SK-N-SH treated with all-trans-retinoic acid at 6 μM for 48 hours (cell line): ENCODE data around the gene DNAH8.

ENCODE experiments used
- ATAC-seq: fragments of 200-7000 bp; cut with Tn5 transposase; 3 replicates; pipeline ENCODE4 v1.9.1; 2020; ENCODE audit warnings: mild to moderate bottlenecking, moderate library complexity
- ARNTL ChIP-seq: fragments of 450-650 bp; formaldehyde crosslinking; IDR thresholded peaks from 2 replicates; pipeline ENCODE4 v1.5.0; 2020; ENCODE audit warnings: low read depth, mild to moderate bottlenecking, moderate library complexity, borderline replicate concordance
- BACH2 ChIP-seq: fragments of 250-450 bp; sonication (Bioruptor Pico); IDR thresholded peaks from 2 replicates; pipeline ENCODE4 v1.9.0; 2021; ENCODE audit warnings: mild to moderate bottlenecking, borderline replicate concordance
- CREB5 ChIP-seq: fragments of 250-450 bp; sonication (Bioruptor Pico); IDR thresholded peaks from 2 replicates; pipeline ENCODE4 v1.5.1; 2020; ENCODE audit warnings: low read depth, mild to moderate bottlenecking, moderate library complexity
- CSDC2 ChIP-seq: fragments of 250-450 bp; sonication (Bioruptor Pico); IDR thresholded peaks from 2 replicates; pipeline ENCODE4 v1.5.0; 2020; ENCODE audit warnings: mild to moderate bottlenecking, moderate library complexity
- CSRNP3 ChIP-seq: fragments of 250-450 bp; sonication (Bioruptor Pico); IDR thresholded peaks from 2 replicates; pipeline ENCODE4 v1.5.1; 2021; ENCODE audit warnings: mild to moderate bottlenecking, moderate library complexity
- ESRRG ChIP-seq: fragments of 250-450 bp; sonication (Bioruptor Pico); IDR thresholded peaks from 2 replicates; pipeline ENCODE4 v1.6.1; 2021; ENCODE audit warnings: mild to moderate bottlenecking
- GLIS3 ChIP-seq: fragments of 250-450 bp; sonication (Bioruptor Pico); IDR thresholded peaks from 2 replicates; pipeline ENCODE4 v1.5.0; 2020; ENCODE audit warnings: mild to moderate bottlenecking, moderate library complexity
- ISL1 ChIP-seq: fragments of 250-450 bp; sonication (Bioruptor Pico); IDR thresholded peaks from 2 replicates; pipeline ENCODE4 v2.1.2; 2022; ENCODE audit warnings: mild to moderate bottlenecking, moderate library complexity
- OSR1 ChIP-seq: fragments of 250-450 bp; sonication (Bioruptor Pico); IDR thresholded peaks from 2 replicates; pipeline ENCODE4 v1.8.0; 2022; ENCODE audit warnings: moderate library complexity, mild to moderate bottlenecking, inconsistent platforms
- PATZ1 ChIP-seq: fragments of 250-450 bp; sonication (Bioruptor Pico); IDR thresholded peaks from 2 replicates; pipeline ENCODE4 v1.8.0; 2020; ENCODE audit warnings: mild to moderate bottlenecking, moderate library complexity, borderline replicate concordance
- PPARA ChIP-seq: fragments of 250-450 bp; sonication (Bioruptor Pico); IDR thresholded peaks from 2 replicates; pipeline ENCODE4 v1.5.0; 2020; ENCODE audit warnings: mild to moderate bottlenecking, borderline replicate concordance
- RARB ChIP-seq: fragments of 250-450 bp; sonication (Bioruptor Pico); IDR thresholded peaks from 2 replicates; pipeline ENCODE4 v1.8.0; 2021; ENCODE audit warnings: mild to moderate bottlenecking, moderate library complexity
- SNAI2 ChIP-seq: fragments of 250-450 bp; sonication (Bioruptor Pico); IDR thresholded peaks from 2 replicates; pipeline ENCODE4 v1.5.0; 2020; ENCODE audit warnings: mild to moderate bottlenecking, moderate library complexity
- TCF4 ChIP-seq: fragments of 250-450 bp; sonication (Bioruptor Pico); IDR thresholded peaks from 2 replicates; pipeline ENCODE4 v1.8.0; 2021; ENCODE audit warnings: mild to moderate bottlenecking, moderate library complexity, borderline replicate concordance
- TOX ChIP-seq: fragments of 250-450 bp; sonication (Bioruptor Pico); IDR thresholded peaks from 2 replicates; pipeline ENCODE4 v1.8.0; 2021; ENCODE audit warnings: mild to moderate bottlenecking, moderate library complexity, borderline replicate concordance
- ZC3H10 ChIP-seq: fragments of 250-450 bp; sonication (Bioruptor Pico); IDR thresholded peaks from 2 replicates; pipeline ENCODE4 v1.5.1; 2021; ENCODE audit warnings: mild to moderate bottlenecking, moderate library complexity
- ZFP3 ChIP-seq: fragments of 250-450 bp; sonication (Bioruptor Pico); IDR thresholded peaks from 2 replicates; pipeline ENCODE4 v1.5.0; 2020; ENCODE audit warnings: mild to moderate bottlenecking, moderate library complexity
- ZFP30 ChIP-seq: fragments of 450-650 bp; formaldehyde crosslinking; IDR thresholded peaks from 2 replicates; pipeline ENCODE4 v1.5.0; 2022; ENCODE audit warnings: mild to moderate bottlenecking, moderate library complexity
- ZNF565 ChIP-seq: fragments of 450-650 bp; formaldehyde crosslinking; conservative IDR thresholded peaks from 2 replicates; pipeline ENCODE4 v1.5.0; 2020; ENCODE audit warnings: low read depth, mild to moderate bottlenecking, moderate library complexity
- ZNF70 ChIP-seq: fragments of 450-650 bp; formaldehyde crosslinking; IDR thresholded peaks from 2 replicates; pipeline ENCODE4 v1.5.0; 2020; ENCODE audit warnings: mild to moderate bottlenecking, moderate library complexity
- ZNF8 ChIP-seq: fragments of 450-650 bp; formaldehyde crosslinking; IDR thresholded peaks from 2 replicates; pipeline ENCODE4 v1.5.0; 2020; ENCODE audit warnings: mild to moderate bottlenecking, moderate library complexity
- TF ChIP-seq, protein P1 (sequence below): fragments of 250-450 bp; sonication (Bioruptor Pico); IDR thresholded peaks from 2 replicates; pipeline ENCODE4 v1.8.0; 2021; ENCODE audit warnings: low read depth, mild to moderate bottlenecking, moderate library complexity, borderline replicate concordance
- TF ChIP-seq, protein P2 (sequence below): fragments of 250-450 bp; sonication (Bioruptor Pico); IDR thresholded peaks from 2 replicates; pipeline ENCODE4 v1.5.0; 2020; ENCODE audit warnings: mild to moderate bottlenecking, moderate library complexity

DNAH8 gene

DNA sequence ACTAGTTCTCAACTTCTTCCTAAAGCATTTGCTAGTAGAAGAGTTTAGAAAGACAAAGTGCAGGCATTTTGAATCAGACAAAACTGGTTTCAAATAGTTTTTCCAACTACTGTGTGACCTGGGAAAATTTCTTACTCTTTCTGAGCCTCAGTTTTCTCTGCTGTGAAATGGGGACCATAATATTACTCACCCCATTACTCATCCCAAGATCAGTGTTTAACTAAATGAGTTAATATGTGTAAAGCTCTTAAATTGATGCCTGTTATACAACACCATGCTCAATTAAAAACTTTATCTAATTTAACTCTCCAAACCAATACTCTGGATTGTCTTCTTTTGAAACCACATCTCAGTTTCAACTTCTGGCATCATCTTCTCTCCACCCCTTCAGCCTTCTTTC is 87.4 kb downstream of the DNAH8 start:
- ATAC-seq: no peak
- TF ChIP-seq PPARA (CRISPR knock-in tag) (no peak), PATZ1 (no peak), ISL1 (CRISPR knock-in tag) (no peak), CREB5 (CRISPR knock-in tag) (no peak), GLIS3 (CRISPR knock-in tag) (no peak), ZNF8 (CRISPR knock-in tag) (no peak), SNAI2 (CRISPR knock-in tag) (no peak), RARB (no peak), BACH2 (no peak), TCF4 (no peak), ZNF70 (CRISPR knock-in tag) (no peak), ZFP3 (no peak), ZC3H10 (CRISPR knock-in tag) (no peak), CSRNP3 (no peak), TOX (CRISPR knock-in tag) (no peak)
- TF ChIP-seq, protein P1, sequence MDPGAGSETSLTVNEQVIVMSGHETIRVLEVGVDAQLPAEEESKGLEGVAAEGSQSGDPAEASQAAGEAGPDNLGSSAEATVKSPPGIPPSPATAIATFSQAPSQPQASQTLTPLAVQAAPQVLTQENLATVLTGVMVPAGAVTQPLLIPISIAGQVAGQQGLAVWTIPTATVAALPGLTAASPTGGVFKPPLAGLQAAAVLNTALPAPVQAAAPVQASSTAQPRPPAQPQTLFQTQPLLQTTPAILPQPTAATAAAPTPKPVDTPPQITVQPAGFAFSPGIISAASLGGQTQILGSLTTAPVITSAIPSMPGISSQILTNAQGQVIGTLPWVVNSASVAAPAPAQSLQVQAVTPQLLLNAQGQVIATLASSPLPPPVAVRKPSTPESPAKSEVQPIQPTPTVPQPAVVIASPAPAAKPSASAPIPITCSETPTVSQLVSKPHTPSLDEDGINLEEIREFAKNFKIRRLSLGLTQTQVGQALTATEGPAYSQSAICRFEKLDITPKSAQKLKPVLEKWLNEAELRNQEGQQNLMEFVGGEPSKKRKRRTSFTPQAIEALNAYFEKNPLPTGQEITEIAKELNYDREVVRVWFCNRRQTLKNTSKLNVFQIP (CRISPR knock-in tag): no peak
- TF ChIP-seq, protein P2, sequence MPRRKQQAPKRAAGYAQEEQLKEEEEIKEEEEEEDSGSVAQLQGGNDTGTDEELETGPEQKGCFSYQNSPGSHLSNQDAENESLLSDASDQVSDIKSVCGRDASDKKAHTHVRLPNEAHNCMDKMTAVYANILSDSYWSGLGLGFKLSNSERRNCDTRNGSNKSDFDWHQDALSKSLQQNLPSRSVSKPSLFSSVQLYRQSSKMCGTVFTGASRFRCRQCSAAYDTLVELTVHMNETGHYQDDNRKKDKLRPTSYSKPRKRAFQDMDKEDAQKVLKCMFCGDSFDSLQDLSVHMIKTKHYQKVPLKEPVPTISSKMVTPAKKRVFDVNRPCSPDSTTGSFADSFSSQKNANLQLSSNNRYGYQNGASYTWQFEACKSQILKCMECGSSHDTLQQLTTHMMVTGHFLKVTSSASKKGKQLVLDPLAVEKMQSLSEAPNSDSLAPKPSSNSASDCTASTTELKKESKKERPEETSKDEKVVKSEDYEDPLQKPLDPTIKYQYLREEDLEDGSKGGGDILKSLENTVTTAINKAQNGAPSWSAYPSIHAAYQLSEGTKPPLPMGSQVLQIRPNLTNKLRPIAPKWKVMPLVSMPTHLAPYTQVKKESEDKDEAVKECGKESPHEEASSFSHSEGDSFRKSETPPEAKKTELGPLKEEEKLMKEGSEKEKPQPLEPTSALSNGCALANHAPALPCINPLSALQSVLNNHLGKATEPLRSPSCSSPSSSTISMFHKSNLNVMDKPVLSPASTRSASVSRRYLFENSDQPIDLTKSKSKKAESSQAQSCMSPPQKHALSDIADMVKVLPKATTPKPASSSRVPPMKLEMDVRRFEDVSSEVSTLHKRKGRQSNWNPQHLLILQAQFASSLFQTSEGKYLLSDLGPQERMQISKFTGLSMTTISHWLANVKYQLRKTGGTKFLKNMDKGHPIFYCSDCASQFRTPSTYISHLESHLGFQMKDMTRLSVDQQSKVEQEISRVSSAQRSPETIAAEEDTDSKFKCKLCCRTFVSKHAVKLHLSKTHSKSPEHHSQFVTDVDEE (CRISPR knock-in tag): no peak

DNA sequence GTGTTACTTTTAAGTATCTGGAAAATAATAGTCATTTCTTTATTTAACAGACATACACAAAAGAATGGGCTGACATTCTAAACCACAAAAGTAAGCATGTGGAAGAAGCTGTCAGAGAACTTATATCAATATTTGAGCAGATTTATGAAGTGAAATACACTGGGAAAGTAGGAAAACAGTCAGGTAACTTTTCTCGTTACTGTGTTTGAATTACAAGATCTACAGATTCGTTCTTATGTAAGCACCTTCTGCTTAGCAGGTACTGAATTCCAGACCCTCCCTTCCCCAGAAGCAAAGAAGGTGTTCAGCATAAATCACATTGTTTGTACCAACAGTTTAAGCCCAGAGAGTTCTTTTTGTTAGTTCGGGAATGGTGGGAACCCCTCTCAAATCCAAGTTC is 88.0 kb downstream of the DNAH8 start:
- no peak for TF ChIP-seq TCF4
- TF ChIP-seq, protein P1 (CRISPR knock-in tag): no peak
- TF ChIP-seq ZNF565 (CRISPR knock-in tag): no peak
- TF ChIP-seq ZFP30 (CRISPR knock-in tag): no peak
- TF ChIP-seq ESRRG (CRISPR knock-in tag): no peak
- TF ChIP-seq OSR1: no peak
- no peak for TF ChIP-seq ZC3H10 (CRISPR knock-in tag)
- TF ChIP-seq ARNTL (CRISPR knock-in tag): no peak
- no peak for TF ChIP-seq CREB5 (CRISPR knock-in tag)
- no peak for TF ChIP-seq ZNF8 (CRISPR knock-in tag)
- no peak for TF ChIP-seq CSDC2 (CRISPR knock-in tag)
- TF ChIP-seq, all 23 proteins: peak for 0
- ATAC-seq: no peak
